GM18951 (cell line): Measurements from ENCODE around the gene ZNF169.
"Not testable (repeated sequence)": the region's sequence is repeated elsewhere in the genome, so short reads cannot be mapped to it uniquely, and the experiment has no call there.

ENCODE experiments used
- POLR2A ChIP-seq: IDR thresholded peaks from 4 replicates; pipeline ENCODE4 v1.6.1; 2011; ENCODE audit warnings: mild to moderate bottlenecking; ENCODE audit not compliant: insufficient read length, insufficient read depth; ENCODE audit errors: extremely low read depth
- in situ Hi-C: fragments of 300-500 bp; cut with MboI; formaldehyde crosslinking; loops from one replicate; pipeline ENCODE4 v1.12.0; 2022; ENCODE audit warnings: low sequenced_read_pairs, mixed read lengths, inconsistent platforms; ENCODE audit not compliant: unreplicated experiment

The ZNF169 gene

DNA sequence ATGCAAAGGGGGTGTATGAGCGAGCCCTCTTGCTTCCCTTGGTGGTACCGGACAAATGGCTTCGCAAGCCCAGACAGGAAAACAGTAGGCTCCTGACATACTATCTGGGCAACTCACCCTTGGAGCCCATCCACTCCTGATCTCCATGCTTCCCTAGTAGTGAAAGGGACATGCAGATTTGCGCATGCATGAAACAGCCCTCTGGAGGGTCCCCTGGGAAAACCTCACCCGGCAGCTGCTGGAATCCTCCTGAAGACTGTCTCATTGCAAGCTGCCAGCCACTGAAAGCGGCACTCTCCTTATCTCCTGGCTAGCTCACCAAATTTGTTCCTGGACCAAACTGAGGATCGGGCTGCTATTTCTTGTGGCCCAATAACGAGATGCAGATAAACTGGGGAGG is 10.2 kb downstream of the ZNF169 start:
- TF ChIP-seq POLR2A: no peak
- in situ Hi-C loops: no loop called here

DNA sequence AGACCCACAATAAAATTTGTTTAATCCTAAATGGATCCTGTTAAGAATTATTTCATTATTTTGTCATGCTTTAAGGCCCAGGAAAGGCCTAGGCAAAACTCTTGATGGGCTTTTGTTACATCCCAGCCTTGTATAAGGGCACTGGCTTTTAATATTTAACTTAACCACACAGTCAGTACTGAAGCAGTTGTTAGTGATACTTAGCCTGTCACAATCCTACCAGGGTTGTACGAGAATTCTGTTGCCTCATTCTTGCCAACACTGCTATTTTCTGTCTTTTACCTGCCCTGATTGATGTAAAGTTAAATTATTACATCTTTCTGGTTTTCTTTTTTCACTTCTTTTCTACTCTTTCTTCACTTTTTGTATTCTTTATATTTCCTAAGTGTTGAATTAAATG is 10.9 kb downstream of the ZNF169 start:
- in situ Hi-C loops: no loop called here
- TF ChIP-seq POLR2A: no peak

DNA sequence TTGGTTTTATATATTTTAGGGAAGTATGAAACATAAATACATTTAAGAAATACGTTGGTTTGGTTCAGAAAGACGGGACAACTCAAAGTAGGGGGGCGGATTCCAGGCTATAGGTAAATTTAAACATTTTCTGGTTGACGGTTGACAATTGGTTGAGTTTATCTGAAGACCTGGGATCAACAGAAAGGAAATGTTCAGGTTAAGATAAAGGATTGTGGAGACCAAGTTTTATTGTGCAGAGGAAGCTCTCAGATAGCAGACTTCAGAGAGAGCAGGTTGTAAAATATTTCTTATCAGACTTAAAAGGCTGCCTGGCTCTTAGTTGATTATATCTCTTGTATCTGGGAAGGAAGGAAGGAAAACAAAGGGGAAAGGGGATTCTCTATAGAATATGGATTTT is 17.9 kb downstream of the ZNF169 start:
- in situ Hi-C loops: not testable (repeated sequence)

DNA sequence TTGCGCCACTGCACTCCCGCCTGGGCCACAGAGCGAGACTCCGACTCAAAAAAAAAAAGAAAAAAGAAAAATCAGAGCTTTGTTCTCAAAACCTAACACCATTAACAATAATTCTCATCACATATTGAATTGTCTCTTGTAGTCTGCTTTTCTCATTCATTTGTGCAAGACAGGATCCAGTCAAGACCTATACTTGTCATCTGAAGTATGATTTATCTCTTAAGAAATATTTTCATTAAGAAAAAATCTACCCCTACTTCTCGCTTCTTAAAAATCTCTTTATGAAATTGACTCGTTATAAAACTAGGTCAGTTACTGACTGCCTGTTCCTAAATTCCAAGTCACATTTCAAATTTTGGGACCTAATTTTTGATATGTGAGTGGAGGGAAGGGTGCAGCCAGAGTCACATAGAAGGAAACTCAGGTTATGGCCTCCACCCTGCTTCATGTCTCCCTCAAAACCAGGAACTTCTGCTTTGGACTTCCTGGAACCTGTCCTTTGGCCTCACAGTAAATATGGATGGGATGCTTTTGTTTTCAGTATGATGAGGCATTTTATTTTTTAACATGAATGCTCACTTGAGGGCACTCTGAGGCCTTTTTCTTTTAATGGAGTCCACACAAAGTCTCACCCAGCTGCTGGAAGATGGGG is 18.9 kb downstream of the ZNF169 start:
- TF ChIP-seq POLR2A: no peak
- in situ Hi-C loops: no loop called here

DNA sequence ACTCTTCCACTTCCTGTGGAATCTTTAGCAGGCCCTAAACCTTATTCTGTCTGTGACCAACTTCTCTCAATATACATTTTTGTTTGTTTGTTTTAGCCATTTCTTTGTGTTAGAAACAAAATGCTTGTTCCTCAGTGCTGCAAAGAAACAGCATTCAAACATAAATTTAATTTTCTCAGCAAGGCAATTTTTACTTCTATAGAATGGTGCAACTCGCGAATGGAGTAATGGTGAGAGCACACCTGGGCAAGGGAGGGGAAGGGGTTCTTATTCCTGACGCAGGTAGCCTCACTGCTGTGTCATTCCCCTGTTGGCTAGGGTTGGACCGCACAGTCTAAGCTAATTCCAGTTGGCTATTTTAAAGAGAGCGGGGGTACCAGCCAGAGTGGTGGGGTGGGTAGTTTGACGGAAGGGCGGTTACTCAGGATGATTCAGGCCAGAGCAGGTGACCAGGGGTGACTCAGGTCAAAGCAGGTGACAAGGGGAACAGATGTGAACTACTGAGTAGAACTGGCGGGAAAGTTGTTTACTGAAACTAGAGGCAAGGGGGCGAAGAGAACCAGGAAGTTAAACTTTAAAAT is 21.4 kb downstream of the ZNF169 start:
- TF ChIP-seq POLR2A: no peak
- in situ Hi-C loops: no loop called here

DNA sequence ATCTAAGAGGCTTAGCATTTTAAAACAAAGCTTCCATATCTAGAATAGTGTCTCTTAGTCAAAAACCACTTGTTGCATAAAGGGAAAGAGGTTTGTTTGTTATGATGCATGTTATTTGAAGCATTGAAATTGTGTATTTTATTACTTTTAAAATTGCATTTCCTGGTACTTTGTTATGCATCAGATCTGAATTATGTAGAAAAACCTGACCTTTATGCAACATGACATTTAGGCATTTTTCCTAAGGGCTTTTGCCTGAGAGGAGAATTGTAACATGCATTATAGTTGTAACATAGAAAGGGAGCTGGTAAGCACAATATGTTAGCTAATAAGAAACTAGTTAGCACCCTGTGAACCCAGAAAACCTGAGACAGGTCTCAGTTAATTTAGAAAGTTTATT is 22.0 kb downstream of the ZNF169 start:
- TF ChIP-seq POLR2A: no peak
- in situ Hi-C loops: no loop called here

DNA sequence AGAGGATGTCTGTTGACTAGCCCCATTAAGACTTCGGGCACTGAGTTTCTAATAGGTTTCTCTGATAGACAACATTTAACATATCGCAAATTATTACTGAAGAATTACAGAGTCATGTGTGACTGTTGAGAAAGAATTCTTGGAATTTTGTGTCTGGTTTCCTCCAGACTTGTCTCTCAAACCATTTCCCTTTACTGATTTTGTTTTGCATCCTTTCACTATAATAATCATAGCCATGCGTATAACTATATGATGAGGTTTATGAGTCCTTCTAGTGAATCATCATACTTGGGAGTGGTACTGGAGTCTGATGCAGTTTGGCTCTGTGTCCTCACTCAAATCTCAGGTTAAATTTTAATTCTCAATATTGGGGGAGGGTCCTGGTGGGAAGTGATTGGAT is 27.0 kb downstream of the ZNF169 start:
- TF ChIP-seq POLR2A: no peak
- in situ Hi-C loops: no loop called here

DNA sequence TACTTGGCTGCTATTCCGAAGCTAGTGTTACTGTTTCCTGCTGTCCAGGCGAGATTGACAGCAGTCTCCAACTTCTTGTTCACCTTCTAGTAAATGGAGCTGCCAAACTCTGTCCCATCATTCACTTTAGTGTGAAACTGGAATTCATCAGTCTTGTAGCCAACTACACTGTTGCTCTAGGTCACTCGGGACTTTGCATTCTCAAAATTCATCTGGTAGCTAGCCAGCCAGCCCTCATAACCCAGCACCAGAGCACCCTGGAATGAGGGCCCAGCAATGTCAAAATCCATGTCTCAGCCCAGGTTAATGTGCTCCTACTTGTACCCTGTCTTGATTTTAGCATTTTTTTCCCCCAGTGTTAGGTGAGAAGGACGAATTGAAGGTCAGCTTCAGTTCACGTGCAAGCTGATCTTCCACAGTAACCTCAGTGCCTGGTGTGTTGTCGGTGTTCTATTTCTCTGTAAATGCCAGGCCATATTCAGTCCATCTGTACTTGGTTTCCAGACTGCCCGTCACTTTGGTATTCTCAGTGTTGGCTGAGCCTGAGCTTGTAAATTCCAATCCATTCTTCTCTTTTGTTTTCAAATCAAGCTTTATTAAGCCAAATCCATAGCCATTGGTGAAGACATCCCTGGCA is 28.9 kb downstream of the ZNF169 start:
- no peak for TF ChIP-seq POLR2A
- in situ Hi-C loops: no loop called here

DNA sequence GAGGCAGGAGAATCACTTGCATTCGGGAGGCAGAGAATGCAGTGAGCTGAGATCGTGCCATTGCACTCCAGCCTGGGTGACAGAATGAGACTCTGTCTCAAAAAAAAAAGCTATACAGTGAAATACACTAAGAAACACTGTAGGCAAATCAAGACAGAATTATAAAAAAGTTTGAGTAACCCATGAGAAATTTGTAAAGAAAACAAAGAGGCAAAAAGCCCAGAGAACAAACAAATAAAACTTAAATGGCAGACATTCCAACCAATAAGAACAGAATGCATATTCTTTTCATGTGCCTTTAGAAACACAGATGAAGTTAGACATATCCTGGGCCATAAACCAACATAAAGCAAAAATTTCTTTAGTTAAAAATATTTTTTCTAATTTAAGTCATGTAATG is 30.6 kb downstream of the ZNF169 start:
- in situ Hi-C loops: no loop called here
- TF ChIP-seq POLR2A: no peak

DNA sequence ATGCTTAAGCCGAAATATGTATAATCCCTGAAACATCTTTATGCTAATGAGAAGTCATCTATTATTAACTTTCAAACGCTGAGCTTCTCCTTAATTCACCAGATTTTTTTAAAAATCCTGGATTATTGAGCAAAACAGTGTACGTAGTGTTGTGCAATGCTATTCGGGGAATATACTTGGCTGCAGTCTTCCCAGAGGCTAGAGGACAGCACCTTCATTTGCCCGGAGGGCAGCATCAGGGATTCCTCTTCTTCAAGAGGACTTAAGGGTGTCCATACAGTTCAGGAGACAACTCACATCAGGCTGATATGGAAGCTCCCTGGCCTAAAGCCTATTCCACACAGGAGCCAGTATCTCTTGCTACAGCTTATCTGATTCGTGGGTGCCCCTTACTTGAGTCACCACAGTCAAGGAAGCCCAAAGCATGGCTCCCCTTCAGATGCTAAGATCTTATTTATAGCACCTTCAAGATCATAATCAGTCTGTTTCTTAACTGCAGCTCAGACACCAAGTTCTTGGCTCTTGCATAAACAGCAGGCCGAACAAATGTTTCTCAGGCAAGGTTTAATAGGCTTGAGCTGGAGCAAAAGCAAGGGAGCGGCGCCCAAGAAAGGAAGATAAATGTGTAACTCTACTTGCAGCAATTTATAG is 40.0 kb downstream of the ZNF169 start:
- no peak for TF ChIP-seq POLR2A
- in situ Hi-C loops: no loop called here

DNA sequence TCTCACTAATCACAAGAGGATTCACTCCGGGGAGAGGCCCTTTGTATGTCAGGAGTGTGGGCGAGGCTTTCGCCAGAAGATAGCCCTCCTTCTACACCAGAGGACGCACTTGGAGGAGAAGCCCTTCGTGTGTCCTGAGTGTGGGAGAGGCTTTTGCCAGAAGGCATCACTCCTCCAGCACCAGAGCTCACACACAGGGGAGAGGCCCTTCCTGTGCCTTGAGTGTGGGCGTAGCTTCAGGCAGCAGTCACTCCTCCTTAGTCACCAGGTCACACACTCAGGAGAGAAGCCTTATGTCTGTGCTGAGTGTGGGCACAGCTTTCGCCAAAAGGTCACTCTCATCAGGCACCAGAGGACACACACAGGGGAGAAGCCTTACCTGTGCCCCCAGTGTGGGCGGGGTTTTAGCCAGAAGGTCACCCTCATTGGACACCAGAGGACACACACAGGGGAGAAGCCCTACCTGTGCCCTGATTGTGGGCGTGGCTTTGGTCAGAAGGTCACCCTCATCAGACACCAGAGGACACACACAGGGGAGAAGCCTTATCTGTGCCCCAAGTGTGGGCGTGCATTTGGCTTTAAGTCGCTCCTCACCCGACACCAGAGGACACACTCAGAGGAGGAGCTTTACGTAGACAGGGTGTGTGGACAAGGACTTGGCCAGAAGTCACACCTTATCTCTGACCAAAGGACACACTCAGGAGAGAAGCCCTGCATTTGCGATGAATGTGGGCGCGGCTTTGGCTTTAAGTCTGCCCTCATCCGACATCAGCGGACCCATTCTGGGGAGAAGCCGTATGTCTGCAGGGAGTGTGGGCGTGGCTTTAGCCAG is 41.6 kb downstream of the ZNF169 start:
- no peak for TF ChIP-seq POLR2A
- in situ Hi-C loops: no loop called here

DNA sequence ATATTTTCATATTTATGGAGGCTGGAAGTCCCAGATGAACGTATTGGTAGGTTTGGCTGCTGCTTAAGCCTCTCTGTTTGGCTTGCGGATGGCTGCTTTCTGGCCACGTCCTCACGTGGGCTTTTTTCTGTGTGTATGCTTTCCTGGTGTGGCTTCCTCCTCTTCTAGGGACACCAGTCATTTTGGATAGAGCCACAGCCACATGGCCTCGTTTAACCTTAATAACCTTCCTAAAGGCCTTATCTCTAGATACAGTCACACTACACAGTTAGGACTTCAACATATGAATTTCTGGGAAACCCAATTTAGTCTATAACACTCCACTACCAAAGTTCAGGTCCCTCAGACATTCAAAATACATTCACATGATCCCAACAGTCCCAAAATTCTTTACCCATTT is 42.5 kb downstream of the ZNF169 start:
- in situ Hi-C loops: no loop called here
- TF ChIP-seq POLR2A: no peak

DNA sequence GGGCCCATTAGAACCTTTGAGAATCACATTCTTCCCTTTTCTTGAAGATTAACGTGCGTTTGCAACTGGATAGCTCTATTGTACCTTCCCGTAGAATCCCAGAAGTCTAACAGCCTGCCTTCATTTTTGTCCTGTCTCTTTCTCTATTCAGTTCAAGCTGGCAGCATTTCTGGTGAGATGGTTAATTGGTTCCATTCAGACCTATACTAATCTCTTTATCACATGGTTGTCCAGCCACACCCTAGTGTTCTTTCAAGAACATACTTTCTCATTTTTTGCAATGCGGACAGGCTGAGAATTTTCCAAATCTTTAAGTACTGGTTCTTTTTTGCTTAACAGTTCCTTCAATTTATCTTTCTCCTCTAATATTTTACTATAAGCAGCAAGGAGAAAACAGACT is 43.3 kb downstream of the ZNF169 start:
- in situ Hi-C loops: no loop called here
- no peak for TF ChIP-seq POLR2A
